GM06990 (cell line): Measurements from ENCODE around the gene SLC16A6.
"Not testable (repeated sequence)": the region's sequence is repeated elsewhere in the genome, so short reads cannot be mapped to it uniquely, and the experiment has no call there.

Experiments used
- DNase-seq: peaks from one replicate; pipeline ENCODE4 v3.0.0-alpha.2; 2011; ENCODE audit not compliant: insufficient read length; ENCODE audit errors: extremely low read depth
- H3K27me3 ChIP-seq: replicated peaks from 2 replicates; pipeline ENCODE4 v1.6.0; 2011; ENCODE audit warnings: low read length; ENCODE audit not compliant: control insufficient read depth, insufficient read depth
- H3K36me3 ChIP-seq: 2 replicates; pipeline ENCODE4 v1.5.1; 2011; ENCODE audit warnings: low read length; ENCODE audit not compliant: control insufficient read depth, insufficient read depth
- H3K4me3 ChIP-seq: replicated peaks from 2 replicates; pipeline ENCODE4 v1.5.1; 2011; ENCODE audit warnings: low read depth, mild to moderate bottlenecking, control low read depth, low read length
- CTCF ChIP-seq: IDR thresholded peaks from 2 replicates; pipeline ENCODE4 v1.5.1; 2011; ENCODE audit warnings: low read length, control low read depth, mild to moderate bottlenecking, inconsistent platforms; ENCODE audit not compliant: insufficient read depth, poor library complexity, severe bottlenecking

The SLC16A6 gene

DNA sequence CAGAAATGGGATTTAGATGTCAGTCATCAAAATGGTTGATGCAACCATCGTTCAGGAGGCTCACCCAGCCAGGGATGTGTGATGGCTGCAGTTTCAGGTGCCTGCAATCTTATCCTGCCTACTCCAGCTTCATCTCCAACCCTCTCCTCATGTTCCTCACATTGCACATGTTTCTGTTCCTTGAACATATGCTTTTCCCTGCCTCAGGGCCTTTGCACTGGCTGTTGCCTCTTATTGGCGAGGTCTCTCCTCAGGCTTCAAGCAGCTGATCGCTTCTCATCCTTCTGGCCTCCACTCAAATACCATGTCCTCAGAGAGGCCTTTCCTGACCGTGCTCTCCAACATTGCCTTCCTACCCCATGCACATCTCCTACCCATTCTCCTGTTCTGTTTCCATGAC lies 25.0 kb upstream of the SLC16A6 start:
- H3K36me3 ChIP-seq = no peaks in the 10 kb centered on the region
- H3K27me3 ChIP-seq = no peaks in the 10 kb centered on the region
- H3K4me3 ChIP-seq = no peak overlapping the region
- TF ChIP-seq CTCF = no peak
- DNase-seq = no peak

GRCh38 chr17:68314916-68315535 lies 24.1 kb upstream of the SLC16A6 start:
- DNase-seq = no peak
- H3K36me3 ChIP-seq = no peaks in the 10 kb centered on the region

DNA sequence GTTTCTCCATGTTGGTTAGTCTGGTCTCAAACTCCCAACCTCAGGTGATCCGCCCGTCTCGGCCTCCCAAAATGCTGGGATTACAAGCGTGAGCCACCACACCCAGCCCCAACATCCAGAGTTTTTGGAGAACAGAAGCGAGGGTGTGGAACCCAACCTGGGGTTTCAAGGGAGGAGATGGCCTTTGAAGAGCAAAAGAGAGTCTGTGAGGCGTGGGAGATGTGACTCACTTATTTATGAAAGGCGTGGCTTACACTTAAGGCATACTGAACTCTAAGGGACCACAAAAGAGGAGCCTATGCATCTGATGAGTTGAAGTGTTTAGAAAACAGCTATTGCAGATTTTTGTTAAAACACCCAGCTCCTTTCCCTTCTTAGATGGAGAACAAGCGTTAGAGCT lies 19.2 kb upstream of the SLC16A6 start:
- no peak overlapping the region for H3K4me3 ChIP-seq
- DNase-seq = no peak
- H3K36me3 ChIP-seq = no peaks in the 10 kb centered on the region
- TF ChIP-seq CTCF = no peak
- no peaks in the 10 kb centered on the region for H3K27me3 ChIP-seq

More at GRCh38 chr17:68314916-68315535, 24.1 kb upstream of the SLC16A6 start:
- no peak for TF ChIP-seq CTCF
- no peaks in the 10 kb centered on the region for H3K27me3 ChIP-seq
- H3K4me3 ChIP-seq = no peak overlapping the region

DNA sequence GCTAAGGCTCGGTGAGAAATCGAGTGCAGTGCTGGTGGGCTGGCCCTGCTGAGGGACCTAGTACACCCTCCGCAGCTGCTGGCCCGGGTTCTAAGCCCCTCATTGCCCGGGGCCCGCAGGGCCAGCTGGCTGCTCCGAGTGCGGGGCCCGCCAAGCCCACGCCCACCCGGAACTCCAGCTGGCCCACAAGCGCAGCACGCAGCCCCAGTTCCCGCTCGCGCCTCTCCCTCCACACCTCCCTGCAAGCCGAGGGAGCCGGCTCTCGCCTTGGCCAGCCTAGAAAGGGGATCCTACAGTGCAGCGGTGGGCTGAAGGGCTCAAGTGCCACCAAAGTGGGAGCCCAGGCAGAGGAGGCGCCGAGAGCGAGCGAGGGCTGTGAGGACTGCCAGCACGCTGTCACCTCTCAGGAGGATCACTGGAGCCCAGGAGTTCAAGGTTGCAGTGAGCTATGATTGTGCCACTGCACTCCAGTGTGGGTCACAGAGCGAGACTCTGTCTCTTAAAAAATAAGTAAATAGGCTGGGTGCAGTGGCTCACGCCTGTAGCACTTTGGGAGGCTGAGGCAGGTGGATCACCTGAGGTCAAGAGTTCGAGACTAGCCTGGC lies 18.2 kb upstream of the SLC16A6 start:
- not testable (repeated sequence) for H3K36me3 ChIP-seq, DNase-seq, H3K4me3 ChIP-seq, H3K27me3 ChIP-seq

DNA sequence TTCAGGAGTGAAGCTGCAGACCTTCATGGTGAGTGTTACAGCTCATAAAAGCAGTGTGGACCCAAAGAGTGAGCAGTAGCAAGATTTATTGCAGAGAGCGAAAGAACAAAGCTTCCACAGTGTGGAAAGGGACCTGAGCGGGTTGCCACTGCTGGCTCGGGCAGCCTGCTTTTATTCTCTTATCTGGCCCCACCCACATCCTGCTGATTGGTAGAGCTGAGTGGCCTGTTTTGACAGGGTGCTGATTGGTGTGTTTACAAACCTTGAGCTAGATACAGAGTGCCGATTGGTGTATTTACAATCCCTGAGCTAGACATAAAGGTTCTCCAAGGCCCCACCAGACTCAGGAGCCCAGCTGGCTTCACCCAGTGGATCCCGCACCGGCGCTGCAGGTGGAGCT lies 17.6 kb upstream of the SLC16A6 start:
- H3K27me3 ChIP-seq, H3K4me3 ChIP-seq, DNase-seq, H3K36me3 ChIP-seq: not testable (repeated sequence)

- H3K36me3 ChIP-seq = no peaks in the 10 kb centered on the region
- no peak for TF ChIP-seq CTCF
- H3K4me3 ChIP-seq = no peak overlapping the region
- DNase-seq = no peak
- no peaks in the 10 kb centered on the region for H3K27me3 ChIP-seq
Measured at GRCh38 chr17:68307443-68307842, 16.5 kb upstream of the SLC16A6 start.

DNA sequence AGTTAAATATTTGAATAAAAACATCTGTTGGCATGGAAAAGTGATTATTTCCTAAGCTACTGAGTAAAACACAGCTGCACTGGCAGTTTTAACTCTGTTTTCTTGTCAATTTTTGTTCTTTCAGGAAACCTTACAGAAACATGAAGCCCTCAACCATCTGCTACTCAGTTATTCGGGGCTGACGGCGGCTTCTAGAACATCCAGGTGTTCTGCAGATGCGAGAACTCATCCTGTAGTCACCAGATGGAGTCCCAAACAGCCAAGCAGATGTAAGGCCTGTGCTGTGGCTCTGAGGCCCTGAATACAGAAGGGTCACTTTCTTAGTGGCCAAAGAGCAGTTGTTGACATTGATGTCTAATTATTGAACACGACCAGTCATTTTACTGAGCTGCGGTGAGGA lies 15.9 kb upstream of the SLC16A6 start:
- no peak for TF ChIP-seq CTCF
- no peak for DNase-seq

More for the DNA sequence above, 15.9 kb upstream of the SLC16A6 start:
- no peaks in the 10 kb centered on the region for H3K27me3 ChIP-seq
- H3K36me3 ChIP-seq = no peaks in the 10 kb centered on the region
- no peak overlapping the region for H3K4me3 ChIP-seq
